Naive thymus-derived CD8-positive, alpha-beta T cell (primary cell): ENCODE data around the gene SLC2A2. TPM values are rescaled to one million over a fixed set of nuclear protein-coding genes. Genes with fewer than 3 reads are reported as not detected.

Experiments used
- ATAC-seq, 2 donors: fragments of 150-1000 bp; cut with Tn5 transposase in 1 of 2; sonication (Bioruptor Pico), chemical (Tn5 transposase) in 1 of 2; 1 replicate in 1 of 2; 2 replicates in 1 of 2; pipeline ENCODE4 v1.10.0; 2021; ENCODE audit warnings: mild to moderate bottlenecking in 2 of 2, moderate library complexity in 2 of 2
- POLR2A ChIA-PET: fragments of 350-600 bp; sonication (Branson Sonifier 250); formaldehyde crosslinking; loops from one replicate; lab custom pipeline; 2021; ENCODE audit warnings: antibody characterized with exemption; lab: Charles Lee
- DNase-seq, 10 donors: peaks; one replicate each; pipeline versions ENCODE4 v3.0.0 to v3.0.0-alpha.2; 2020 to 2022
- H3K27ac Mint-ChIP-seq, 10 donors: one replicate each; pipeline ENCODE4 v1.8.0; 2020 to 2022; ENCODE audit warnings: mild to moderate bottlenecking in 10 of 10, mixed read lengths in 10 of 10, moderate library complexity in 4 of 10, inconsistent platforms in 1 of 10
- H3K27me3 Mint-ChIP-seq, 5 donors: one replicate each; pipeline ENCODE4 v1.8.0; 2021 to 2022; ENCODE audit warnings: mixed read lengths in 5 of 5
- H3K36me3 Mint-ChIP-seq, 3 donors: one replicate each; pipeline ENCODE4 v1.8.0; 2020 to 2022; ENCODE audit warnings: mixed read lengths in 3 of 3, mild to moderate bottlenecking in 2 of 3, inconsistent platforms in 1 of 3
- H3K4me1 Mint-ChIP-seq, 4 donors: one replicate each; pipeline ENCODE4 v1.8.0; 2021 to 2022; ENCODE audit warnings: mixed read lengths in 4 of 4
- H3K4me3 Mint-ChIP-seq, 10 donors: one replicate each; pipeline ENCODE4 v1.8.0; 2020 to 2022; ENCODE audit warnings: mild to moderate bottlenecking in 10 of 10, mixed read lengths in 10 of 10, moderate library complexity in 6 of 10, inconsistent platforms in 1 of 10
- H3K9me3 Mint-ChIP-seq, 9 donors: one replicate each; pipeline ENCODE4 v1.8.0; 2020 to 2022; ENCODE audit warnings: mixed read lengths in 9 of 9, mild to moderate bottlenecking in 3 of 9, inconsistent platforms in 1 of 9, moderate library complexity in 1 of 9
- polyA plus RNA-seq, 3 donors: library from polyadenylated mRNA; unstranded; fragments of 300-500 nt; fragmentation: Illumina TruSeq; gene quantifications; one replicate each; pipeline ENCODE4 v1.2.3, GENCODE V29; 2021
- total RNA-seq, 8 experiments: library from RNA in 2 of 8; stranded (reverse) in 2 of 8; gene quantifications; one replicate each; pipeline ENCODE4 v1.2.3 and lab custom pipeline; 2021 to 2026

Gene SLC2A2
- total and polyA plus RNA-seq, 5 experiments from 2014 or later = not detected

DNA sequence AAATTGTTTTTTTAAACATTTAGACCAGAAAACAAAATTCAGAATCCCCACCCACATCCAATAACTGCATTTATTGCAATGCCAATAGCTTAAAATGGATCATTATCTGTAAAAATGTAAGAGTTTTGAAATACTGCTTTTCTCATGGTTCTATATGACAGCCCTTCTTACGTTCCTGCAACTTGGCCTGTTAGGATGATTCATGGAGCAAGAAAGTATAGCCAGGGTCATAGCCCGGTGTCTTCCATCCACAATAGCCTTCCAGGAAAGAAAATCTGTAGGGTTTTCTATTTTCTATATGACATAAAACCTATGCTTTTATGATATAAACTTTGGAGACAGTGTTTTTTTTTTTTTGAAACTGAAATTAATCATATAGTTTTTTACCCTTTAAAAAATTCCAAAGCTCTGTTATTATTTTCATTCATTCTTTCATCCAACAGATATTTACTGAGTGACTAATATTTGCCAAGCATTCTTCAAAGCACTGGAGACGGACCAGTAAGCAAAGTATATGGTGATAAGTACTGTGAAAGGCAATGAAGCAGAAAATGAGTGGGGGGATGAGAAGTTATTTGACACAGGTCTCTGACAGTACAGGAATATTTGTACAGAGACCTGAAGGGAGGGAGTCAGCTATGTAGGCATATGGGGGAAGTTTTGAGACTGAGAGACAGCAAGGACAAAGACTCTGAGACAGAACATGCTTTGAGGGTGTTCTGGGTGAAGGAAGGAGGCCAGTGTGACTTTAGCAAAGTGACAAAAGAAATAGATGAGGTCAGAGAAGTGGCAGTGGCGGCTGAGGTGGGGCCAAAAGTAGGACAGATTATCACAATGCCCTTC is 29.0 kb upstream of the SLC2A2 start:
- H3K27ac Mint-ChIP-seq = no peak overlapping the region
- POLR2A ChIA-PET = no interaction called here
- H3K4me3 Mint-ChIP-seq = no peak overlapping the region
- peaks cover 0 to 7% (median 0%) of the 10 kb centered on the region in 9 donors for H3K9me3 Mint-ChIP-seq
- ATAC-seq (no peak), DNase-seq (no peak)
- H3K4me1 Mint-ChIP-seq = peaks cover 0 to 3% (median 0%) of the 10 kb centered on the region in 4 donors
- peaks cover 0 to 6% (median 0%) of the 10 kb centered on the region in 3 donors for H3K36me3 Mint-ChIP-seq
- H3K27me3 Mint-ChIP-seq = peaks cover 0 to under 1% (median 0%) of the 10 kb centered on the region in 5 donors

DNA sequence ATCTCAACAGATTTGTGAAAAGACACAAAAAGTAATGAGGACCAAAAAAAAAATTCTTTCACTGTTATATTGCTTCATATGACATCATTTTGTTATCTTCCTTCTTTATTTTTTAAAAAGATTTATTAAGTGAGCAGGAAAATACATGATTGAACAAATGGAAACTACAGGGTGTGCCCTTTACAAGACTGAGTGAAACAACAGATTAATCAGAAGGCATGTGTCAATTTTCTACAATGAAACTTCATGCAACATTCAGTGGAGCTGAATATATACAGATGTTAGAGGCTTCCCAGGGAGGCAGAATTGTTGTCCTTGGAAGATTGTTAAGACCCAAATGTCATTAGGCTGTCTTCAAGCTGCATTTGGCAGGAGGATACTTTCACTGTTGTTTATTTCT is 28.4 kb upstream of the SLC2A2 start:
- Mint-ChIP-seq H3K4me1 (peaks cover 0 to 3% (median 0%) of the 10 kb centered on the region in 4 donors), H3K9me3 (peaks cover 0 to 7% (median 0%) of the 10 kb centered on the region in 9 donors), H3K27ac (no peak overlapping the region), H3K27me3 (peaks cover 0 to 3% (median 0%) of the 10 kb centered on the region in 5 donors), H3K4me3 (no peak overlapping the region), H3K36me3 (peaks cover 0 to 4% (median 0%) of the 10 kb centered on the region in 3 donors)
- POLR2A ChIA-PET = no interaction called here
- DNase-seq (no peak), ATAC-seq (no peak)

DNA sequence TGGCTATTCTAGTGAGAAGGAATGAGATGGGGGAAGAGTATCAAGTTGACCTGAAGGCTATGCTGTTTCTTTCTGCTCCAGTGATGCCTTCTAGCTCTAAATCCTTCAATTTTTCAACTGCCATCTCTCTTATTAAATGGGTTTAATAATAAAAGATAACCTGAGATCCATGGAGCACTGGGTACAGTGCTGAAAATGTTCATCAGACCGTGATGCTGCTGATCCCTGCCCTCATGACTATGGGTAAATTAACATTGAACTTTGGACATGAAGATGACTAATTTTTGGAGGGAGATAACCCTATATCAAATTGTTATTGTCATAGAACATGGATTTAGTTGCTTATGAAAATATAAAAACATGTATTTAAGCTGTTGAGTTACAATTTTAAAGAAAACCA is 27.7 kb upstream of the SLC2A2 start:
- H3K9me3 Mint-ChIP-seq = peaks cover 0 to 7% (median 0%) of the 10 kb centered on the region in 9 donors
- peaks cover 0 to 2% (median 0%) of the 10 kb centered on the region in 4 donors for H3K4me1 Mint-ChIP-seq
- no peak overlapping the region for H3K4me3 Mint-ChIP-seq
- POLR2A ChIA-PET = no interaction called here
- no peaks in the 10 kb centered on the region for H3K36me3 Mint-ChIP-seq
- no peak overlapping the region for H3K27ac Mint-ChIP-seq
- no peak for ATAC-seq
- peaks cover 0 to 6% (median 3%) of the 10 kb centered on the region in 5 donors for H3K27me3 Mint-ChIP-seq
- DNase-seq = no peak

DNA sequence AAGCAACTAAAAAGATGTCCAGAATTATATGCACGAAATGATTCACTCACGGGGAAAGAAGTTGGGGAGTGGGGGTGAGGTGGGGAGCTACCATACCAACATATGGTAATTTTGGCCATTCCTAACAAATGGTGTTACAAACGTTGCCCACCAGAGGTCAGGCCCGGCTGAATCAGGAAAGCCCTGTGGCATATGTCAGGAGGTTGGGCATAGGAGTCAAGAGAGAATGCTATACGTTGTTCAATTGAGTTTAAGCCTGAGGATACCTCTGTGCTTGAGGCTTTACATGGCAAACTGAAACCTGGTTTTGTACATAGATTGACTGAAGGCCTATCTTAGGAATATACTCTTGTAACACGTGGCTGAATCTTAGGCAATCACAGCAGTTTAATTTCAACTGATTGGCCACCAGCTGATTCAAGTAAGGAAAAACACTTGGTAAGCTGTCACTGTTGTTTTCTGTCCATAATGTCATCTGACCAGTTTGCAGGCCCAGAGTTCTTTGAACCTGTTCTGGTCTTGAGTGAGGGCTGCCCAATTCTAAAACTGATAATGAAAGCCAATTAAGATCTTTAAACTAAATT is 23.4 kb upstream of the SLC2A2 start:
- Mint-ChIP-seq H3K9me3 (peaks cover 0 to 7% (median 0%) of the 10 kb centered on the region in 9 donors), H3K4me1 (peaks cover 0 to 2% (median 0%) of the 10 kb centered on the region in 4 donors), H3K27ac (no peak overlapping the region), H3K4me3 (no peak overlapping the region), H3K36me3 (no peaks in the 10 kb centered on the region), H3K27me3 (peaks cover 4 to 22% (median 14%) of the 10 kb centered on the region in 5 donors)
- ATAC-seq (peak in 1 of 2 donors; percentile 46), DNase-seq (peak in 5 of 10 donors; percentile 4 to 19 (median 7))
- POLR2A ChIA-PET = no interaction called here

DNA sequence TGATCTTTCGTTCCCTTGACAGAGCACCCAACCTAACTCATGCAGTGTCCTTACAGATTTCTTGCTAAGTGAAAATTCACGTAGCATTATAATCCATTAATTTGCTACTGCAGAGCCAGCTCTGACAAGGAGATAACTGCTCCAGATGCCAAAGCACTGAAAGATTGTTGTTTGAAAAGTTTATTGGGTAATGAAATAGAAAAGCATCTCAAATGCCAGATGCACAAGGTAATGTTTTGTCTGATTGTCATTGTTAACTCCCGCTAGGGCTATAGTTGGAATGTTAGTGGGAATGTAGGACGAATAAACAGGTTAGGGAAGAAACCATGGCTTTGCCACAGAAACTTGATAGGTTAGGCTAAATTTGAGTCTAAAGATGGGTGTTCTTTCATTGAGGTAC is 20.2 kb upstream of the SLC2A2 start:
- H3K36me3 Mint-ChIP-seq = no peaks in the 10 kb centered on the region
- POLR2A ChIA-PET = no interaction called here
- no peak for ATAC-seq
- peaks cover 0 to 1% (median 0%) of the 10 kb centered on the region in 9 donors for H3K9me3 Mint-ChIP-seq
- H3K4me3 Mint-ChIP-seq = no peak overlapping the region
- no peaks in the 10 kb centered on the region for H3K4me1 Mint-ChIP-seq
- DNase-seq = no peak
- no peak overlapping the region for H3K27ac Mint-ChIP-seq
- peaks cover 12 to 50% (median 26%) of the 10 kb centered on the region in 5 donors for H3K27me3 Mint-ChIP-seq

DNA sequence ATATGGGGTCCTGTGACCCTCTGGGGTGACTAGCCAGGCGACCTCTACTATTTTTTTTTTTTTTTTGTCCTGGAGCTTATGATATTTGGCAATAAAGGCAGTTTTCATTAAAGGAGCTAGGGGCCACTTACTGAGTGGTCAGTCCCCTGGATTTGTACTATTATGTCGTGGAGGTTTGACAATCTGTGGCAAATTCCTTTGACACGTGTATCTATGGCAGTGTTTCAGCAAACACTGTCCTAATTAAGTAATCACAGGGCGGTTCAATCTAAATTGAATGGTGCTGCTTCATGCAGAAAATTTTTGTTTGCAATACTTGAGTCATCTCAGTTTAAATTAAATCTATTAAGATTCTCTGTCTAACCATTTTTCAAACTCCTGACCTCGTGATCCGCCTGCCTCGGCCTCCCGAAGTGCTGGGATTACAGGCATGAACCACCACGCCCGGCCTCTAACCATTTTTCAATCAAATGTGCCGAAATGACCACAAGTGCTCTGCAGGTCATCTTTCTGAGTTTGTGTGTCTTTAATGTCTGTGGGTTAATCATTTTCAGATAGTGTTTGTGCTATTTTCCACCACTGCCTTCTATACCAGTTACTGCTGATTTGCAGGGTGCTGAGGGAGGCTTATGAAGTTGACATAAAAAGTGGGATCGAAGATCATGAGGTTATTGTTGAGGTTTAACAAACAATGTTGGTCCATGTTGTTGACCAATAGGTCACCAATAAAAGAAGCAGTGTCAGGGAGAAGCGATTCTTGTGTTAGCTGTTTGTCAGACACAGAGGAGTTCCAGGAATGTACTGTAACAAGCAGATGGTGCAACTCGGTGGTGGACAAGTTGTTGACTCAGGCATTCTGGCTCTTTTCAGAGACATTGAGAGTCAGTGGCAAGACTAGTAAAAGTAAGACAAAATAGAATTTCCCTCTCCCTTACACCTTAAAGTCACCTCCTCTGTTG is 18.6 kb upstream of the SLC2A2 start:
- DNase-seq (no peak), ATAC-seq (no peak)
- POLR2A ChIA-PET = interaction anchor here (0.6 kb wide), 1 partner anchor 137 kb away, joined by 3 read pairs; no protein-coding TSS in a partner anchor
- Mint-ChIP-seq H3K4me3 (no peak overlapping the region), H3K27ac (no peak overlapping the region), H3K9me3 (no peaks in the 10 kb centered on the region), H3K36me3 (no peaks in the 10 kb centered on the region), H3K4me1 (no peaks in the 10 kb centered on the region), H3K27me3 (peaks cover 12 to 53% (median 27%) of the 10 kb centered on the region in 5 donors)

DNA sequence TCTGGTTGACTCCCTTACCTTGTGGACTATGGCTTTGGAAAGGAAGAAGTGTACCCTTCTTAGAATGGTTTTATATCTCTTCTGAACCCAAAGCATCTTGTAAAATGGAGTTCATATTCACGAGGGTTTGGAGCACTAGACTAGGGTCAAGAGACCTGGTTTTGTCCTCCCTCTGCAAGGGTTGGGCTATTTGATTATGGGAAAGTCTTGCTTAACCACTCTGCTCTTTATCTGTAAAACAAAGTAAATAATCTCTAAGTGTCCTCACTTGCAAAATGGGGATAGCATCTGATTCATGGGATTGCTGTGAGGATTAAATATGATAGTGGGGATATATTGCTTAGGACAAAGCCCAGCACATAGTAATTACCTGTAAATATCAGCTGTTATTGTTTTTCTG is 17.9 kb upstream of the SLC2A2 start:
- Mint-ChIP-seq H3K4me3 (no peak overlapping the region), H3K27ac (no peak overlapping the region), H3K9me3 (no peaks in the 10 kb centered on the region), H3K36me3 (no peaks in the 10 kb centered on the region), H3K4me1 (no peaks in the 10 kb centered on the region), H3K27me3 (peaks cover 15 to 55% (median 27%) of the 10 kb centered on the region in 5 donors)
- POLR2A ChIA-PET = no interaction called here
- ATAC-seq = no peak
- DNase-seq = no peak

DNA sequence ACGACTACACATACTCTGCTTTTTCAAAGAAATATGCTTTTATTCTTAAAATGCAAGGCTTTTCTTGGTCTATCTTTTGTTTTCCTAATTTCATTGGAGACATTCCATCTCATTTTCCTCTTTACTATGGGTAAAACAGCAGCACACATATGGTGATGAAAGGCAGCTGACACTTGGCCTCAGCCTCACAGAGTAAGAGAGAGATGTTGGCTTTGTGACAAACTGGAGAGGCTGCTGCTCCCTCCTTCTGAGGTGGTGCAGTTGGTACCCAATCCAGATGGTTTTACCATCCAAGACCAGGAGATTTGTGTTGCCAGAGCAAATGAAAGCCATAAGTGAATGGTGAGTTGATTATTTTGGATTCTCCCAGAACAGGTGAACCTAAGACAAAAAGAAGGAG is 13.2 kb upstream of the SLC2A2 start:
- Mint-ChIP-seq H3K27me3 (peaks cover 11 to 59% (median 23%) of the 10 kb centered on the region in 5 donors), H3K27ac (no peak overlapping the region), H3K36me3 (no peaks in the 10 kb centered on the region), H3K4me3 (no peak overlapping the region), H3K4me1 (no peaks in the 10 kb centered on the region), H3K9me3 (no peaks in the 10 kb centered on the region)
- POLR2A ChIA-PET = no interaction called here
- no peak for DNase-seq
- no peak for ATAC-seq

DNA sequence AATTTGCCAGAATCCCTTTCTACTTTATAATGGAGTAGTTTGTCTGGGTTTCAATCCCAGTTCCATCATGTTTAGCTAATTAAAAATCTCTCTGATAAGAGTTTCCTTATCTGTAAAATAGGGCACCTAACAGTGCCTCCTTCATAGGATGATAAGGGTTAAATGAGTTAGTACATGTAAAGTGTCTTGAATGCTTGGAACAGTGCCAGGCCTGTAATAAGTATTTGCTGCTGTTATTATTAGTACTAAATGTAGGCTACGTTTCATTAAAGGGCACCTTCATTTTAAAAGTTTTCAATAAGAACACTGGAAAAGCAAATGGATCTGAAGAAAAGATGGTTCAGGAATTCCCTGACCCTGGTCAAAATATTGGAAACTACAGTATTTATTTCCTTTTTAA is 11.8 kb upstream of the SLC2A2 start:
- H3K27me3 Mint-ChIP-seq = peaks cover 7 to 47% (median 23%) of the 10 kb centered on the region in 5 donors
- no peaks in the 10 kb centered on the region for H3K36me3 Mint-ChIP-seq
- H3K9me3 Mint-ChIP-seq = no peaks in the 10 kb centered on the region
- DNase-seq (no peak), ATAC-seq (no peak)
- H3K27ac Mint-ChIP-seq = no peak overlapping the region
- no peak overlapping the region for H3K4me3 Mint-ChIP-seq
- POLR2A ChIA-PET = no interaction called here
- no peaks in the 10 kb centered on the region for H3K4me1 Mint-ChIP-seq

DNA sequence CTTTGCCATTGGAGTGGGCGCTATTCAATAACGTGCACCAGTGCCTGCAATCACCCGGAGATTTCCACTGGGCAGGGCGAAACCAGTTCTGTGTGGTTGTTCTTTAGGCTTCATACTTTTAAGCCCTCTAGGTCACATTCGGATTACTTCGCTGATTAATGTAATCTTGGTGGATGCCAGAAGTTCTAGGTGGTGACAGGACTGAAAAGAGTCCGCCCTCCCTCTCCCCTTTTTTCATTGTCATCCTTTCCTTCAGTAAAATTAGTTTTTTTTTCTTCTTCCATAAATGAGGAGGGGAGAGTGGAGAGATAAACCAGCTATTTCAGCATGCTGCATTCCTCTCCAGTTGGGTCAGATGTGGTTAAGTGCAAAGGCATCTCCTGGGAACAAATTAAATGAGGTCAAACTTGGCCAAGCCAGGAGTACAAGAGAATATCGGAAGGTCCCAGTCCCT is 2.3 kb upstream of the SLC2A2 start:
- Mint-ChIP-seq H3K9me3 (no peaks in the 10 kb centered on the region), H3K4me1 (no peaks in the 10 kb centered on the region), H3K4me3 (no peak overlapping the region), H3K27ac (no peak overlapping the region), H3K36me3 (no peaks in the 10 kb centered on the region), H3K27me3 (peaks cover 9 to 26% (median 14%) of the 10 kb centered on the region in 5 donors)
- DNase-seq (no peak), ATAC-seq (no peak)
- POLR2A ChIA-PET = no interaction called here

DNA sequence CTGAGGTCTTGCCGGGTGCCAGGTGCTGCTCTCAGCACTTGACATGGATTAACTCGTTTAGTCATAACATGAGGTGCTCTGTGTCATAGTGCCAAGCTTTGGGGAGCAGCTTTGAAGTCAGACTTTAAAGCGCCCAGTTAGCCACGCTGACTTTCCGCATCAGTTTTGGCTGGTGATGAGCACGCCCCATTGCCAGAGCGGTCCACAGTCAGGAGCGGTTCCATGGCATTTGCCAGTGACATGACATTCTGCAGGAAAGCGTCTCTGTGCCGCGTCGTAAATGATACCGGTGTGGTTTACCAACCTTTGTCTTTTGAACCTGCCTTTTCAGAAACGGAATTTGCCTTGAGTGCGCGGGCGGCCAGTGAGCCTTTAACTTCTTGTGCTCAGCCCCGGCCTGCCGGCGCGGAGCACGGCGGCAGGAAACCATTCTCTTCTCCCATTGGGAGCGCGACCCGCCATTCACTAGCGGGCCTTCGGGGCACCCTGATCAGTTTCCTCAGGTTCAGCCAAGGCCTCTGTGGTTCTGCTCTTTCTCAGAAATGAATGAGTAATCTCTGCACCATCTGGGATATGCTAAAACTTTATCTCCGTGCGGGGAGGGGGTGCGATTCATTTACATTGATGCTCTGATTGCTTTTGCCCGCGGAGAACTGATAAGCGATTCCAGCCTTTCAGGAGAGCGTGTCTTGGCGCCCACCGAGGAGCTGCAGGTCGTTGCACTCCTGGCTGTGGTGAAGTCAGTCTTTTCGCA is 1.7 kb upstream of the SLC2A2 start:
- Mint-ChIP-seq H3K4me3 (no peak overlapping the region), H3K27ac (no peak overlapping the region), H3K4me1 (no peaks in the 10 kb centered on the region), H3K27me3 (peaks cover 9 to 26% (median 14%) of the 10 kb centered on the region in 5 donors), H3K9me3 (no peaks in the 10 kb centered on the region), H3K36me3 (no peaks in the 10 kb centered on the region)
- peak in 4 of 10 donors; percentile 1 to 19 (median 16) for DNase-seq
- POLR2A ChIA-PET = no interaction called here
- peak; percentile 61 to 75 for ATAC-seq

DNA sequence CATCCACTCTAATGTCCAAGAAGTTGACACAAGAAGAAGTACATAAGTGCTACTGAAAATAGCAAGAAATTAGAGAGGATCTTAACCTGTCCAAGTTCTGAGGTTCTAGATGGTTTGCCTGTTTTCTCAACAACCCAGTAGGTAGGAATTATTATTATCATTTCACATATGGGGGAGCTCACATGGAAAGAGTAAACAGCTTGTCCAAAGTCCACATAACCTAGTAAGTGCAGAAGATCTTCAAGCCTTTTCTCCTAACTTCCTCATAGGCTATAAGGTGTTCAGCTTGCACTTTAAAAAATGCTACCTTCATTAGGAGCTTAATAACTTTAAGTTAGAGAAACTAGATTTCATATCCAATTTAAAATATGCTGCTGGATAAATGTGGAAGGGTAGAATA is 3.0 kb downstream of the SLC2A2 start:
- DNase-seq (no peak), ATAC-seq (no peak)
- H3K27ac Mint-ChIP-seq = no peak overlapping the region
- H3K27me3 Mint-ChIP-seq = peaks cover 14 to 49% (median 21%) of the 10 kb centered on the region in 5 donors
- H3K4me3 Mint-ChIP-seq = no peak overlapping the region
- H3K9me3 Mint-ChIP-seq = no peaks in the 10 kb centered on the region
- H3K4me1 Mint-ChIP-seq = no peaks in the 10 kb centered on the region
- H3K36me3 Mint-ChIP-seq = no peaks in the 10 kb centered on the region
- POLR2A ChIA-PET = no interaction called here
